DND-41 (cell line): ENCODE results near the gene R3HCC1L.

ENCODE experiments used
- EZH2 ChIP-seq: IDR thresholded peaks from 3 replicates; pipeline ENCODE4 v1.6.1; 2012; ENCODE audit warnings: borderline replicate concordance, low read depth, mild to moderate bottlenecking, moderate library complexity, low read length, inconsistent platforms; ENCODE audit not compliant: severe bottlenecking
- TF ChIP-seq, protein P1 (sequence below): IDR thresholded peaks from 2 replicates; pipeline ENCODE4 v1.5.1; 2012; ENCODE audit warnings: borderline replicate concordance, low read length, moderate library complexity, mild to moderate bottlenecking; ENCODE audit not compliant: poor library complexity, severe bottlenecking; ENCODE audit errors: extremely low read depth

DNA sequence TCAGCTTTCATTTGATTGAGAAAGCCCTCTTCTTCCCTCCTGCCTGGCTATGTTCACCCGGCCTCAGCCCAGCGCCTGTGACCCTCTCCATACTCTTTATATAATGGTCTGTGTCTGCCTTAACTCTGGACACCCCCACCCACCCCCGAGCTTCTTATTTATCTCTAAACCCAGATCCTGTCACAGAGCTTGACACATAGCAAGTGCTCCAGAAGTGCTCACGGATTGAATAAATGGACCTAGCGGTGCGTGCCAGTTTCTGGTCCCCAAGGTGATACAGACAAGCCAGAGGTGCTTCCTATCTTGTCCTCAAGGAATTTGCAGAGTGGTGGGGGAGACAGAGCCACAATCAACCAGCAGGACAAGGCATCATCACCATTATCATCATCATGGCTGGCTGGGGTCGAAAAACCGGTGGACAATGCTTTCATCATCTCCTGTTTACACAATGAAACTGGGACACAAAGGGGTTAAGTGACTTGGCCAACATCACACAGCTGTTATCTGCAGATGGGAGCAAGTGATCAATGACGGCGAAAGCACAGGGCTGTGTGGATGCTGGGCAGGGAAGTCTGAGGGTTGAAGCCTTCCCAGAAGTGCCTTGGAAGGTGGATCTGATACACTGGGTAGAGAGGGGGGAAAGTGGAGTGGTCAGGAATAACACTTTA is 135.8 kb downstream of the R3HCC1L start:
- TF ChIP-seq, protein P1, sequence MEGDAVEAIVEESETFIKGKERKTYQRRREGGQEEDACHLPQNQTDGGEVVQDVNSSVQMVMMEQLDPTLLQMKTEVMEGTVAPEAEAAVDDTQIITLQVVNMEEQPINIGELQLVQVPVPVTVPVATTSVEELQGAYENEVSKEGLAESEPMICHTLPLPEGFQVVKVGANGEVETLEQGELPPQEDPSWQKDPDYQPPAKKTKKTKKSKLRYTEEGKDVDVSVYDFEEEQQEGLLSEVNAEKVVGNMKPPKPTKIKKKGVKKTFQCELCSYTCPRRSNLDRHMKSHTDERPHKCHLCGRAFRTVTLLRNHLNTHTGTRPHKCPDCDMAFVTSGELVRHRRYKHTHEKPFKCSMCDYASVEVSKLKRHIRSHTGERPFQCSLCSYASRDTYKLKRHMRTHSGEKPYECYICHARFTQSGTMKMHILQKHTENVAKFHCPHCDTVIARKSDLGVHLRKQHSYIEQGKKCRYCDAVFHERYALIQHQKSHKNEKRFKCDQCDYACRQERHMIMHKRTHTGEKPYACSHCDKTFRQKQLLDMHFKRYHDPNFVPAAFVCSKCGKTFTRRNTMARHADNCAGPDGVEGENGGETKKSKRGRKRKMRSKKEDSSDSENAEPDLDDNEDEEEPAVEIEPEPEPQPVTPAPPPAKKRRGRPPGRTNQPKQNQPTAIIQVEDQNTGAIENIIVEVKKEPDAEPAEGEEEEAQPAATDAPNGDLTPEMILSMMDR = no peak
- no peak for TF ChIP-seq EZH2
